ENCODE data around the gene SLC37A2.
A peak's percentile ranks its signal among the peaks of the same experiment; 100 is the strongest.

SLC37A2 gene

DNA sequence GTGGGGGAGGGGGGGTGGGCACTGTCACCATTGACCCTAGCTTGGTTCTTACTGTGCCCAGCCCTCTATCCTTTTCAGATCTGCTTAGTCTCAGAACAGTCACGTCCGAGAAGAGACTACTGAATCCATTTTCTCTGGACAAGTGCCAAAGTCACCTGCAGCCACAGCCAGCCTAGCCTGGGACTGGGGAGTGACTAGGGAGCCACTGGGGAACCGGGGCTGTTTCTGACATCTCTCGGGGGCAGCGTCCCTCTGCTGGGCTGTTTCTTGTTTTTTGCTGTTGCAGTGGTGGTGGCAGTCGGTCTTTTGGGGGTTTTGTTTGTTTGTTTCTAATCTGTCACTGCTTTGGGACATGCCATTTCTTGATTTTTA is 8.7 kb downstream of the SLC37A2 start:
- DNase-seq: no peak

DNA sequence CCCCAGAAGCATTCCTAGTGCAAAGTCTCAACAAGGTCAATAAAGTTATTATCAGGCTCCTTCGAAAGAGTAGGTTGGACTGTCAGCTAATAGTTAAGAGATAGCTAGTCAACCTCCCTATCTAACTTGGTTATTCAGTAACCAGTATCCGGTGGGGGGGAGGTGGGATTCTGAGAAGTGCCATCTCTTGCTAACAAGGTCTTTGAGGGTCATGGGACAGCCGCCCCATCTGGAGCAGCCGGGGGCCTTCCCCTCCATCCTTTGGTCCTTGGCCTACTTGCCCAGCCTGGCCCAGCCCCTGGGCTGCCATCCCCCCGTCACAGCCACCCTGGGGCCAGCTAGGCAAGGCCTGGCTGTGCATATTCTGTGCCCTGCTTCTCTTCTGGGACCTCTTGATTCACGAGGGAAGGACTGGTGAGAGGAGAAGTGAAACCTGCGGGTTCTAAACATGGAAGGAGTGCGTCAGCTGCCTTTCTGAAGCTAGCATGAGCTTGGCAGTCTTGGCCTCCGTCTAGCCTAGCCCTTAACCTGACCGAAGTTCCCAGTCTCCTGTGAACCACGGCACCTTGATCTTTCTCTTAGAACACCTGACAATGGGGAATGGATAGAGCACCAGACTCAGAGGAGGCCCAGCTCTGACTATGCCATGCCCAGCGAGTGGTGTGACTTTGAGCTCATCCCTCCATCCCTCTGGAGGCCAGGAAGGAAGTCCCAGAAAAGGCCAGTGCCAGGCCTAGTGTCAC is 9.3 kb downstream of the SLC37A2 start:
- DNase-seq: peak; percentile 7

DNA sequence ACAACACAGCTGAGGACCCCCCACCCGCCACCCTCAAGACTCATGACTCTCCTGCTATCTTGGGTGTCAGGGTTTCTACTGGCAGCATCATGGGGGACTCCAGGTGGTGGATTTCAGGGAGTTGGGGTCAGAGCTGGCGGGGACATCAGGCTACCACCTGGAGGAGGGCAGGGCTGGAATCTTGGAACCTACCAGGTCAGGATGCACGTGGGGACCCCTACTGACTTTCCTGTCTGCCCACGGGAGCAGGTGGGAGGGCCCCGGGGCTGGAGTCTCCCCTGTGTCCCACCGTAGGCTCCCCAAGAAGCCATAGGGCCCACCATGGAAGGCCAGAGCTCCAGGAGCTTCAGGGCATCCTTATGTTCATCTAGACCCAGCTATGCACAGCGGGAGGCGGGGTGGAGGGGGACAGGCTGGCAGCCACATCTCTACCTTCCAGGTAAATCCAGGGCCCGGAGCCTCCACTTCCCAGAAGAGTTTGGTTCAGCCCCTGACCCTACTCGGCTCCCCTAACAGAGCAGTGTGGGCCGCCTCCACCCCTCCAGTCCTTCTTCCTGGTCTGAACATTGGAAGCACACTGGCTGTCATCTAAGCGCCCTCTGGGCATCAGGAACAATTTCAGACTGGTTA is 10.0 kb downstream of the SLC37A2 start:
- DNase-seq: no peak

DNA sequence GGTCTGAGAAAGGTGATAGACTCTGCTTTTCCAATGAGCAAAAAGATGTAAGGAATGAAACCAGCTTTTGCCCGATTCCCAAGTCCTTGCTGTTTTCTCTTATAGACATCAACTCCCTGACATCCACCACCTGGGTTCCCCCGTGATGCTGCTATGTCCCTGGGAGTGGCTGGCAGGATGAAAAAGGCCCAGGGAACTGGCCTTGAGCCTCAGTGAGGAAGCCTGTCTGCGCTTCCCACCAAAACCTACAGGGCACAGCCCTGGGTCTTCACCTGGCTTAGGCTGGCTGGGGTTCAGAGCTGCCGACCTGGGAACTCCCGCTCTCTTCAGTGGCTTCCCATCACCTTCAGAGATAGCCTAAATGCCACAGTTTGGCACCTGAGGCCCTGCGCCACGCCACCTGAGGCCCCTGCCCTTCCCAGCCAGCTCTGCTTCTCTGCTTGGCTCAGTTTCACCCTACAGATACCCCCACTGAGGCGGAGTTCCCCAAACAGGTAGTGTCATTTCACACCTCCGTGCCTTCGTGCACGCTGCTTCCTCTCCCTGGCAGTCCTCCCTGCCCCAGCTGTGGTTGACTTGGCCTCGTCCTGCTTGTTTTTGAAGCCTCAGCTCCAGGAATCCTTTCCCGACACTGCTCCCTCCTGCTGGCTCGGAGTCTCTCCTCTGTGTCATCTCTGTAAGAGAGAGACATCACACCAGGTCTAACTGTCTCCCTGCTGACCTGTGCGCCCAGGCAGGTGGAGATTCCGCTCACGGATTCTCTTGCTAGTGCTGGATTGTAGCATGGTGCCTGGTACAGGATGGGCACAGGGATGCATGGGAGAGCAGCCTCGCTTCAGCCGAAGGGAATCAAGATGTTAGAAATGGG is 10.7 kb downstream of the SLC37A2 start:
- no peak for DNase-seq

DNA sequence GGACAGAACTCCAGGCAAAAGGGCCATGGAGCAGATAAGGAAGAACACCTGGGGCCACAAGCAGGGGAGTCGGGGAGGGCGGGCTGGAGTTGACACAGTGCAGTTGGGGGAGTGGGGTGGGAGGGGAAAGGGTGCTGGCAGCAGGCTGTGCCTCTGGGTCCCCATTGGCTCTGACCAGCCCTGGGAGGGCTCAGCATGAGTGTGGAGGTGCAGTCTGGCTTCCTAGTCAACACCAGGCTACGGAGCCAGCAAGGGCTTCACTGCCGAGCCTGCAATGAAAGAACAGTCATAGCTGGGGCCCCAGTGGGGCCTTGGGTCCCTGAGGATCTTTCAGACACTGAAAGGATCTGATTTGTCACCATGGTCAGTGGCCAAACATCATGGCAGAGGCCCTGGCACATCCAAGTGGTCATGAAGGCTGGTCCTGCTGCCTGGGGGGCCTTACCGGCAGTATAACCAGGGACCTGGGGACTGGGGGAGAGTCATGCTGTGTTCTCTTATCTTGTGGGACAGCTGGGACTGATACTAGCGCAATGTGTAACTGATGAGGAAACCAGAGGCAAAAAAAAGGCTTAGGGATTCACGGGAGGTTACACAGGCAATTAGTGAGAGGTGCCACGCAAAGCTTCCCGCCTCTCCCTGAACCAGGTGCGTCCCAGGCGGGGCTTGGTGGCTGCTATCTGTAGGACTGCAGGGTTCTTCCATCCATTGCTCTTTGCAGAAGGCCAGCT is 11.6 kb downstream of the SLC37A2 start:
- no peak for DNase-seq

DNA sequence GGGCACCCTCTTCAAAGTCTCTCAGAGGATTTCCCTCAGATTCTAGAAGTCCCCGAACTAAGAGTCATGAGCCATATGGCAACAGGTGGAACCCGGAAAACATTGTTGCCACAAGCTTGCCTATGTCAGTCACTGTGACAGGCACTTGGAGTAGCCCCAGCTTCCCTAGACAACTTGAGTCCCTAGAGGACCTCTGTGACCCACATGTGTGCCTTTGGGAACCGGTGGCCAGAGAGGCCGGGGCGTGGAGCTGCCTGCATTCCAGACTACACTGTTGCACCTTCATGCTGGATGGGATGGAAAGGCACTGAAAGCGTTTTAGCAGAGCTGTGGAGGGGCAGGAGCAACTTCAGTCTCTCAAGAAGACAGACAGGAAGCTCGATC is 12.1 kb downstream of the SLC37A2 start:
- DNase-seq: no peak

DNA sequence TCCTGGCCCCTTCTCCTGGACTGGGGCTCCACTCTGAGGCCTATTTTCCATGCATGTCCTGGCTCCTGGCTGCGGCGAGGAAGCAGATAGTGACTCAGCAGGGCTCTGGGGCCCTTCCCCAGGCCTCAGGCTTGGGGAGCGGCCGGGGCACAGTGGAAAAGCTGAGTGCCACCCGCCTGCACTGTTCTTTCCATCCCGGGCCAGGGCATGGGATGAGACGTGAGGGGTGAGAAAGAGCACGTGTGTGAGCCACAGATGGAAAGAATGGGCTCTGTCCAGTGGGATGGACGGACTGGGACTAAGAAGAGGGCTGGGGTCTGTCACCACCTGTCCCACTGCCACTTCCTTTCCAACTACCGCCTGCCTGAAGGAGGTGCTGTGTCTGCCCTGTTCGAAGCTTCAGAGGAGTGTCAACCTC is 12.8 kb downstream of the SLC37A2 start:
- no peak for DNase-seq

DNA sequence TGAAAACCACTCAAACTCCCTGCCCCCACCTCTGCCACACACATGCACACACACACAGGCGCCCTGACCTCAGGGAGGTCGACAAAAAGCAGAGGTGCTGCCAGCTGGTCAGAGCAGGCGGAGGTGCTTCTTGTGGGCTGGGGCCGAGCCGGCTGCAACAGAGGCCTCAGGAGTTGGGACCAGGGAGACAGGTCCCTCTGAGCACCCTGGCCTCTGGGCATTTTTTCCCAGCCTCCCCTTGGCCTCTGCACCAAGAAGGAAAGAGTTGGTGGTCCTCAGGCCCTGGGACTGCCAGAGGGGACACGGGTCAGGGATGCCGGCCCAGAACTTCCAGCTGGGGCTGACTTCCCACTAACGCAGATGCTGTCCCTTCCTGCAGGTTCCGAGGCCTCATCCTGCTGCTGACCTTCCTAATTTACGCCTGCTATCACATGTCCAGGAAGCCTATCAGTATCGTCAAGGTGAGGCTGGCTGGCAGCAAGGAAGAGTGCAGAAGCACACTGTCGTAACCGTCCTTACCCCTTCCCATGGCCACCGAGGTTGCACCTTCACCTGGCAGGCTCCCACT is 13.4 kb downstream of the SLC37A2 start:
- no peak for DNase-seq

DNA sequence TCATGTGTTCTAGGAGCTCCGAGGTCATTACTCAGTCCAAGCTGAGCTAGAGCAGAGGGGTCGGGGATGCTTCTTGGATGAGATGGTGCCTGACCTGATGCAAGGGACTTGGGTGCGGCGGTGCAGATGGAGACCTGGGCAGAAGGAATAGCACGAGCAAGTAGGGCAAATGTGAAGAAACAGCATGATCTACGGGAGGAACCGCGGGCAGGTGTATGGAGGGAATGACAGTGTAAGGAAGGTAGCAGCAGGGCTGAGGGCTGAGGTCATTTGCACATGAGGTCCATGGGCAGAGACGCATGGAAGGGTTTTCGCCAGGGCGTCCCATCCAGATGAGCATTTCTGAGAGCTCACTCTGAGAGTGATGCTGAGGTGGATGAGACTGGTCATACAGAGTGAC is 14.9 kb downstream of the SLC37A2 start:
- DNase-seq: no peak

DNA sequence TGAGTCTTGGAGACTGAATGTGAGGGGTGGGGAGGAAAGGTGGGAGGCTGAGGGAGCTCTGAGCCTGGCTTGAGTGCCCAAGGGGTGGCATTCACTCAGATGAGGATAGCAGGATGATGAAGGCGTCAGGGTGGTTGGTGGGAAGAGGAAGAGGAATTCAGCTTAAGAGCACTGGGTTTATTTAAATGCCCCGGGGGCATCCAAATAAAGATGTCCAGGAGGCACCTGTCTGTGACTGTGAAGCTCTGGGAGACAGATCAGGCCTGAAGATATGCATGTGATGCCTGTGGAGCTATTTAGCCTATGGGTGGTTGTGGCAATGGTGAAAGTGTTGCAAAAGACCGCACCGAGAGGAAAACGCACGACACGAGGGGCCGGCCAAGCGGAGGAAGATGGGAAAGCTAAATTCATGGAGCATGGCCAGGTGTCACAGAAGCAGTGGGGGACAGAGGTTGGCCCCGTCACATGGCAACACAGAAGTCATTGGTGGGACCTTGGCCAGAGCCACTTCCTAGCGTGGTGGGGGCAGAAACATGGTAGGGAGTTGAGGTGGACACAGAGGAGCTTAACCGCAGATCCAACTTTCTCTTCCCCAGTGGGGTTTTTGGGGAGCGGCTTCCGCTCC is 15.5 kb downstream of the SLC37A2 start:
- DNase-seq: no peak

DNA sequence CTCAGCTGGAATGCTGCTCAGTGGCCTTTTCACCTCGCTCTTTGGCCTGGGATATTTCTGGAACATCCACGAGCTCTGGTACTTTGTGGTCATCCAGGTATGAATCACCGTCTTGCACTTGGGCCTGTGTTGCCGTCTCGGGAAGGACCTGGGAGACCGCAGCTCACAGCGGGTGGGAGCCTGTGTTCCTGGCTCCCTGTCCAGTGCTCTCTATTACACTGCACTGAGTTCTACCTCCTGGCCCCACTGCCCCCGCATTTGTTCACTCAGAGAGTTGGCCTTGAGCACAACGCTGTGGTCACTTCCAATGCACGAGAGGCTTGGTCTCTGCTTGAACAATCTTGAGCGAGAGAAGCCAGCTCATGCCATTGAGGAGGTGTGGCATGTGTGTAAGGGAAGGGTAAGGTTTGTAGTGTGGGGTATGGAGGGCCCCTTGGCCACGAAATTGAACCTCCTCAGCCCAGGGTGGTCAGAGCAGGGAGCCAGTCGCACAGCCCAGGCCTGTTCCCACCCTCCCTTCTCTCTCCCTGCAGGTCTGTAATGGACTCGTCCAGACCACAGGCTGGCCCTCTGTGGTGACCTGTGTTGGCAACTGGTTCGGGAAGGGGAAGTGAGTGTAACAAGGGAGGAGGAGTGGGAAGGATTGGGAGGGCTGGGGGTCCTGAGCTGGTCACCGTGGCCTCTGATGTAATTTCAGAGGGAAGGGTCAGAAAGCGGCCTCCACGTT is 16.2 kb downstream of the SLC37A2 start:
- no peak for DNase-seq

DNA sequence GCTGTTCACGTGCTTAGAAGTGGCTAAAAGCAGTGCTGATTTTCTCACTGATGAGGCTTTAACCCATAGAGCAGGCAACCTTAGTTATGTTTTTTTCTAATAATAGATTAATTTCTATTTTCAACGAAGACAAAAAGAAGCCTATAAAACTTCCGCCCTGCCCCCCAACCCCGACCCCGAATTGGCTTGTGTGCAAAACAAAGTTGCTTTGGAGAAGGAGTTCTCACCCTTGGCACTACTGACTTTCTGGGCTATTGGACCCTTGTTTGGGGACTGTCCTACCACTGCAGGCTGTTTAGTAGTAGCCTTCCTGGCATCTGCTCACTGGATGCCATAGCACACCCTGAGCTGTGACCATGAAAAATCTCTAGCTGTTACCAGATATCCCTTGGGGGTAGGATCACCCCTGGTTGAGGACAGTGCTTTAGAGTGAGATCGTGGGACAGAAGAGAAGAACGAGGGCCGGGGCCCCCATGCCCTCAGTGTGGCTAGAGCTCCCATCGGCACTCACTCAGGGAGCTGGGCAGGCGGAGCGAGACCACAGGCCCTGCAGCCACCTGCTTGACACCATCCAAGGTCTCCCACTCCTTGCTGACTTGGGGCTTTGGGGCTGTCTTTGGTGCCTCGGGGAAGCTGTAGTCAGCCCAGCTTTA is 16.9 kb downstream of the SLC37A2 start:
- DNase-seq: no peak

DNA sequence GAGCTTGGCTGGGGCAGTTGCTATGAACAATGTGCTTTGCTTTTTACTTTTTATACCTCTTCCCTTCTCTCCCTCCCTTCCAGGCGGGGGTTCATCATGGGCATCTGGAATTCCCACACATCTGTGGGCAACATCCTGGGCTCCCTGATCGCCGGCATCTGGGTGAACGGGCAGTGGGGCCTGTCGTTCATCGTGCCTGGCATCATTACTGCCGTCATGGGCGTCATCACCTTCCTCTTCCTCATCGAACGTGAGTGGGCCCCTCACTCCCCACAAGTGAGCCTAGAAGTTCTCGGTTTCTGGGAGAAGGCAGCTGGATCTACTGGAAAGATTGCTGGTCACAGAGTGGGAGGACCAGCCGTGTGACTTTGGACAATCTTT is 17.4 kb downstream of the SLC37A2 start:
- DNase-seq: no peak

DNA sequence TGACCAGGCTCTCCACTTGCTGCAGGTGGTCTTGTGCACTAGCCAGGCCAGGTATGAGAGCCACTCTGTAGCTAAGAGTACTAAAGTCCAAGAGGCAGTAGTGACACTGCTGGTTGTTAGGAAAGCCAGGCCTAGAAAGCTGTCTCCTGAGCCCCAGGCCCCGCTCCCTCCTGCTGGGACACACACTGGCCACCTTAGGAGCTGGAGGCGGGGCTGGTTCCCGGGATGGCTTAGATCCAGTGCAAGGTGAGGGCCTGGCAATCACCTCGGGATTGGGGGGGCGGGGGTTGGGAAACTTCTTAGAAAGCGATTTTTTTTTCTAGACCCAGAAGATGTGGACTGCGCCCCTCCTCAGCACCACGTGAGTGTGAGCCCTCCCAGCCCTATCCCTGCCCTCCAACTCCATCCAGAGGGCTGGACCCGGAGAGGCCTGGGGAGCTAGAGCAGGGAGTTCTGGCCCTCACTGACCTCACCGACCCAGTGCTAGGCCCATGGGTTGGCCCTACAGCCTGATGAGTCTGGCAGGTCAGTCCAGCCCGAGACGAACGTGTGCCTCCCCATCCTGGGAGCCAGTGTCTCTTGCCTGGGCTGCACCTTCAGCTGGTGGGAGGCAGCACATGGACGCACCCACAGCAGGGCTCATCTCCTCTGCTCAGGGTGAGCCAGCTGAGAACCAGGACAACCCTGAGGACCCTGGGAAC is 18.1 kb downstream of the SLC37A2 start:
- DNase-seq: no peak

DNA sequence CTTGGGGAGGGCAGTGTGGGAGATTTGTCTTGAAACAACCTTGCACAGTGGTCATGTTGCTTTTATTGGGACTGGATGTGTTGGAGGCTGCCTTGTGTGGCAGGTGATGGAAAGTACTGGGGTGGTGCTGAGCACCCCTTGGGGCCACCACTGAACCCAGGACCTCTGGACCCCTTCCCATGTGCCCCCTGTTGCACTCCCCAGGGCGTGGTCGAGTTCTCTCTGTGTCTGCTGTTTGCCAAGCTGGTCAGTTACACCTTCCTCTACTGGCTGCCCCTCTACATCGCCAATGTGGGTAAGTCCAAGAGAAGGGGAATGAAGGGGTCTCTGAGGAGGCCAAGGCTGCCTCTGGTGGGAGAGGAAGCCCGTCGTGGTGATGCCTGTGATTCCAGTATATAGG is 18.9 kb downstream of the SLC37A2 start:
- no peak for DNase-seq

DNA sequence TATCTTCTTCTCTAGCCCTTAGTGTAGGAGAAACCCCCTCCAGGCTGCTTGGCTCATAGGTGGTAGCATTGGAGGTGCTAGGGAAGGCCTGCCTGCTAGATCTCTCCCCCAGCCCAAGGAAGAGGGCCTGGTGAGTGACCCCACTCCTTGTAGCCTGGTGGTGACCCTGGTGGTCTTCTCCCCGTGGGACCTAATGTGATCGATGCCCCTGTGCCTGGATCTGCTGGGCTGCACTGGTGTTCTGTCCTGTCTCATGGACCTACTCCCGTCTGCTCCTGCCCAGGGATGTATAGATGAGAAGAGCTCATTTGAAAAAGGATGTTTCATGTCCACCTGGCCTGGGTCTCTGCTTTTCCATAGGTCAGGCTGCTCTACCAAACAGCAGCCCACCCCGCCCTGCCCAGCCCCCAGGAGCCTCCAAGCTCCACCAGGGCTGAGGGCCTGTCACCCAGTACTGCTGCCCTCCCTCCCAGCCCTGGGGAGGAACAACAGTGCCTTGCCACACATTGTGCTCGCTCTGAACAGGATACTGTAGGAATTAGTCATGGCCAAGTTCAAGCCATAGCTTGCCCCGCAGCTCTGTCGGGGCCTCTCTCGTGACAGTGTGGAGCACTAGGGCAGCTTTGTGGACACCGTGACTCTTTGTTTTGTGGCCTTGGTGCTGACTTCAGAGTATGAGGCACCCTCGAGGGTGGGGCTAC is 19.7 kb downstream of the SLC37A2 start:
- DNase-seq: no peak

DNA sequence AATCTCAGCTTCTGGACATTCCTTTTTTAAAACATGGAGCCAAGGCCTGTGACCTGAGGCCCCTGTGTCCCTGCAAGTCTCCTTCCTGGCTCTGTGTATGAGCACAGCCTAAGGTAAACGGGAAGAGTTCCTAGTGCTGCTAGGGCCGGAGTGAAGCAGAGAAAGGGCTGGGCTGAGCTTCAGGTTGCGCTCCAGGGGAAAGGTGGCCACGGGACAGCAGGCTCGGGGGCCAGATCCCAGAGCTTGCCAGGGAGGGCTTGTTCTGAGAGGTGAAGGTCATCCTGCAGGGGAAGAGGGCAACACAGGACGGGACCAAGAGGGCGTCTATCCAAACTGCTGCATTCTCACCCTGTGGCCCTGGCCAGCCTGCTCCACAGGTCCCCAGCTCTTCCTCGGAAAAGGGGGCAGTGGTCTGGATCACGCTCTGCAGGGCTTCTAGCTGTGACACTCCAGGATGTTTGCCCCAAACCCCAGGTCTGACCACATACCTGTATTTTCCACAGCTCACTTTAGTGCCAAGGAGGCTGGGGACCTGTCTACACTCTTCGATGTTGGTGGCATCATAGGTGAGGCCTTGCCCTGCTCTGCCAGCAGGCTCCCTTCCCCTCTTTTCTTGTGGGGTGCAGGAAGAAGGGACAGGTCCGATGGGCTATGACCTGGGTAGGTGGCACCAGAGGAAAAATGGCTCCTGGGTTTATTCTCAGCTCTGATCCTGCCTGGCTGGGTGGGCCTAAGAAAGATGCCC is 20.4 kb downstream of the SLC37A2 start:
- no peak for DNase-seq

DNA sequence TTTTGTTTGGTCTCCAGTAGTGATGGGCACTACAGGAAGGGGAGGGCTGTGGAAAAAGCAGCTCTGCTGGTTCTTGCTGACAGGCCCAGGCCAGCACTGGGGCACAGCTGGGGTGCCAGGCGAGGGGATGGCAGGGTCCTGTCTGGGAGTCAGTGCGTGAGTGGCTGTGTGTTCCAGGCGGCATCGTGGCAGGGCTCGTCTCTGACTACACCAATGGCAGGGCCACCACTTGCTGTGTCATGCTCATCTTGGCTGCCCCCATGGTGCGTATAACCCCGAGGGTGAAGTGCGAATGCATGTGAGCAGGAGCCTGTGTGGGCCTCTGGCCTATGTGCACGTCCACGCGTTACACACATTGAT is 20.9 kb downstream of the SLC37A2 start:
- no peak for DNase-seq

DNA sequence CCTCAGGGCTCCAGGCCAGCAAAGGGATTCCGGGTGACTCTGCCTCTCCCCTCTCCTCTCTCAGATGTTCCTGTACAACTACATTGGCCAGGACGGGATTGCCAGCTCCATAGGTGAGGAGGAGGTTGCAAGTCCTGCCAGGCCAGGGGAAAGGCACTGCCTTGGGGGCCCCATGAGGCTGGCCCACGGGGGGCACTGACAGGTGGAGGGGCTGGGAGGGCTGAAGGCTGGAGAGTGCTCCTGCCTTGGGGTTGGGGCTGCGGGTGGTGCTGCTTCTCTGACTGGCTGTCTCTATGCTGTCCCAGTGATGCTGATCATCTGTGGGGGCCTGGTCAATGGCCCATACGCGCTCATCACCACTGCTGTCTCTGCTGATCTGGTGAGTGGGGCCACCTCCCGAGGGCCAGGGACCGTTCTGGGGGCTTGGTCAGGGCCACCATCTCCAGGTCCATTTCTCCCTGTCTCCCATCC is 21.7 kb downstream of the SLC37A2 start:
- no peak for DNase-seq

Measured in CD4-positive, alpha-beta T cell treated with Interleukin-17A for 1 hour (primary cell).